ENCODE data around the gene CBS.
"Not testable (repeated sequence)": the region's sequence is repeated elsewhere in the genome, so short reads cannot be mapped to it uniquely, and the experiment has no call there.

The CBS gene

DNA sequence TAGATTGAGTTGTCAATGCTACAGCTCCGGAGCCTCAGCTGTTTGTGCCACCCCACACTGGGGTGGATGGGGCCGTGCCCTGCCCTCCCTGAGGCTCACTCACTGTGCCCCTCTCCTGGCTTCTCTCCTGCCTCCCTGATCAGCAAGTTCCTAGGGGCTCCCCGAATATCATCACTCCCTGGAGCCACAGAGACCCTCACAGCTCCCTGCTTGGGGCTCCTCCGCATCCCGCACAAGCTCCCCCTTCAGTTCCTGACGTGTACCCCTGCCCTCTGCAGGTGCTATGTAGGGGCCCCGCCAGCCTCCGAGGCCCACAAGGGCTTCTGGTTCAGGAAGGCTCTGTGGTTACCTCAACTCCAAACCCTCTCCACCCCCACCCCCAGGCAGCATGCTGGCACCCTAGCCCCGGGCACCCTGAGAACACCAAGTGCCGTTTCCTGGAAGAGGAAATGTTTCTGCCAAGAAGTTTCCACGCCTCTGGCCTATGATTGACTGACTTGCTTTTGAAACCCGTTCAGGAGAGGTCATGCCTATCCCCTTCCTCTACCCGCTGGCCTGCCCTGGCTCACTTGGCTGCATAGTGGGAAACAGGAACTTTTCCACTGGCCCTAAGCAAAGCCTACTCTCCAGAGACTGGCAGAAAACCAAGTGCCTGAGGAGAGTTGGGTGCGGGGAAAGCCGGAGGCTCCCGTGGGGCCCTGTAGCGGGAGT is 30.3 kb downstream of the CBS start:
- not testable (repeated sequence) for H3K36me3 Mint-ChIP-seq (ENCODE audit: low read depth); DNase-seq; H3K27ac Mint-ChIP-seq; H3K4me1 Mint-ChIP-seq; H3K4me3 Mint-ChIP-seq; H3K27me3 Mint-ChIP-seq (ENCODE audit: low read depth, poor library complexity); H3K9me3 Mint-ChIP-seq

DNA sequence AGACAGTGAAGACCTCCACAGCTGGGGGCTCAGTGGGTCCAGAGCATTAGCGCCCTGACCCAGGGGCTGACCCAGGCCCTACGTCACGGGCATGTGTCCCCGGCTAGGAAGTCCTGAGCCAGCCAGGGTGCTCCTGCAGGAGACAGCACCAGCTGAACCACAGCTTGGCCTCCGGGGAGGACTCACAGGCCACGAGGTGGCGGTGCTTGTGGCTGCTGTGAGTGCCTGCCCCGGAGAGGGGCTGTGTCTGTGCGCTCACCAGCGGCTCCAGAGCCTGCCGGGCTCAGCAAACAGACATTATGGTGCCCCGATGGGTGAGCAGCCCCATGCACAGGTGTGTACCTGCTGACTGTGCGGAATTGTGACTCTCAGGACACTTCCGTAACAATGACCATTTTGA is 31.1 kb downstream of the CBS start:
- not testable (repeated sequence) for H3K27me3 Mint-ChIP-seq (ENCODE audit: low read depth, poor library complexity); H3K4me3 Mint-ChIP-seq; H3K4me1 Mint-ChIP-seq; H3K9me3 Mint-ChIP-seq; H3K27ac Mint-ChIP-seq; DNase-seq; H3K36me3 Mint-ChIP-seq (ENCODE audit: low read depth)

DNA sequence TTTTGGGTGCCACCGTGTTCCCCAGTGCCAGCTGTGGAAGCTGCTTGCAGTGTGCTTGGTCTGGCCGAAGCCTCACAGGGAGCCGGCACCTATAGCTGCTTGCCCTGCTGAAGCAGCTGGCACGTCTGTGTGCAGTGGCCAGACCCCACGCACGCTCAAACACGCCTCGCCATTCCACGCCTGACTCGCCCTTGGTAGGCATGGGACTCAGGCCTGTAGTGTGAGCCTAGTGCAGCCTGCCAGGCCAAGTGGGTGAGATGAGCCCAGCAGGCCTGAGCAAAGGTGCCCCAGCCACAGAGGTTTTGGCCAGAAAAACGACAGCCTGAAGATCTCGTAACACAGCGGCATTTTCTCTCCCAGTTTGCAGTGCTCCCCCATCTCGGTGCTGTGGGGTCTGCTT is 32.3 kb downstream of the CBS start:
- H3K36me3 Mint-ChIP-seq (ENCODE audit: low read depth); H3K27ac Mint-ChIP-seq; DNase-seq; H3K9me3 Mint-ChIP-seq; H3K27me3 Mint-ChIP-seq (ENCODE audit: low read depth, poor library complexity); H3K4me3 Mint-ChIP-seq; H3K4me1 Mint-ChIP-seq: not testable (repeated sequence)

DNA sequence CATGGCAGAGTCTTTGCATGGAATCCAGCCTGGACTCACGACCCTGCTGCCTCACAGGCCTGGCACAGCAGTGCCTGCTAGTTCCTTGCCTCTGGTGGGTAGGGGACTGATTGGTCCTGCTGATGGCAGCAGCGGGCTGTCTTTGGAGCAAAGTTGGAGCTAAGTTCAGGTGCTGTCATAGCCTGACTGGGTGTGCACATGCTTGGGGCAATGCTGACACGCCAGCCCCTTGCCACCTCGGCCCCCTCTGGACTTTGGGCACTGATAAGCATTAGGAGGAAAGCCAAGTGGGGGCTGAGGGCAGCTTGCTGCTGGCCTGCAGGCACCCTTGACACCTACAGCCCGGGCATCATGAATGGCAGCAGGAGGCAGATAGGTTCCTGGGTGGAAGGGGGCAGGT is 33.5 kb downstream of the CBS start:
- not testable (repeated sequence) for H3K9me3 Mint-ChIP-seq; DNase-seq; H3K4me3 Mint-ChIP-seq; H3K27ac Mint-ChIP-seq; H3K4me1 Mint-ChIP-seq; H3K27me3 Mint-ChIP-seq (ENCODE audit: low read depth, poor library complexity); H3K36me3 Mint-ChIP-seq (ENCODE audit: low read depth)

DNA sequence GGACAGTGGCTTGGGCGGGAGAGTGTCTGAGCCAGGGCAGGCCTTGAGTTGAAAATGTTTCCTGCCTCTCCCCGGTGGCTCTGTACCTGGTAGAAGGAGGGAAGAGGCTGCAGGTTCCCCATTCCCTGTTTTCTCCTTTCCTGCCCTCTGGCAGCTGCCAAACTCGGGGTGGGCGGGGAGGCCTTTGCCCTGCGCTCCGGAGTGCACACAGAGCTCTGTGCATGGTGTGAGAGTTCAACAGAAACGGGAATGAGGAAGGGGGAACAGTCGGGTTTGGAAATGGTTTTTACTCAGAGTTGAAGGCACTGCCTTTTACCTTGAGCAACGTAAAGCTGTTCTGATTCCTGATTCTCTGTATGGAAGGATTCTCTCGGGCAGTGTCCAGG is 37.0 kb downstream of the CBS start:
- not testable (repeated sequence) for H3K4me1 Mint-ChIP-seq; H3K36me3 Mint-ChIP-seq (ENCODE audit: low read depth); H3K9me3 Mint-ChIP-seq; H3K27me3 Mint-ChIP-seq (ENCODE audit: low read depth, poor library complexity); H3K27ac Mint-ChIP-seq; H3K4me3 Mint-ChIP-seq; DNase-seq

DNA sequence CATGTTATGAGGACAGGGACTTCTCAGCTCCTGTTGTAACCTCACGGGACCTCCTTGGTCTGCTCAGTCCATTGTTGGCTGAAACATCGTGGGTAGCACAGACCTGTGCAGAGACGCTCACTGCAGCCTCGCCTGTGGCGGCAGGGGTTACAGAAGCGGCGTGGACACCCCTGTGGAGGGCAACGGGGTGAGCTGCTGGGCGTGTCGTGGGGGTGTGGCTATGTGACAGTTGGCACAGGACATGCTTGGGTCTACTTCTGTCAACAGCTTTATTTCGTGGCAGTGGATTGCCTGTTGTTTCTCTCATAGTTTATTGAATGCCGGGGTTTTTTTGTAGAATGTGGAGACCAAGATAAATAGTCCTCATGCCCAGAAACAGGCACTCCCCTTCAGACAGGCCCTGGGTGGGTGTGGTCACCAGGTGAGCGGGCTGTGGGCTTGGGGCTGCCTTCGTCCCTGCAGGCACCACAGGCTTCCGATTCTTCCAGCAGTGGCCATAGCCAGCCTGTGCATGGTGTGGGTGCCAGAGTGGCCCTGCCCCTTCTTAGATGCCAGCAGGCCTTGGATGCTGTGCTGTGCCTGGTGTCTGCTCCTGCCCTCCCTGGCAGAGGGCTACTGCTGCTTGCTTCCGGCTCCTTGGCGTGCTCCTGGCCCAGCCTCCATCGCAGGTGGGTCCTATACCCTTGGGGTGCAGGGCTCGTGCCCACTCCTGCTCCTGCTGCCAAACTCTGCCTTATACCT is 37.5 kb downstream of the CBS start:
- H3K9me3 Mint-ChIP-seq; H3K27ac Mint-ChIP-seq; H3K27me3 Mint-ChIP-seq (ENCODE audit: low read depth, poor library complexity); H3K4me1 Mint-ChIP-seq; DNase-seq; H3K36me3 Mint-ChIP-seq (ENCODE audit: low read depth); H3K4me3 Mint-ChIP-seq: not testable (repeated sequence)

DNA sequence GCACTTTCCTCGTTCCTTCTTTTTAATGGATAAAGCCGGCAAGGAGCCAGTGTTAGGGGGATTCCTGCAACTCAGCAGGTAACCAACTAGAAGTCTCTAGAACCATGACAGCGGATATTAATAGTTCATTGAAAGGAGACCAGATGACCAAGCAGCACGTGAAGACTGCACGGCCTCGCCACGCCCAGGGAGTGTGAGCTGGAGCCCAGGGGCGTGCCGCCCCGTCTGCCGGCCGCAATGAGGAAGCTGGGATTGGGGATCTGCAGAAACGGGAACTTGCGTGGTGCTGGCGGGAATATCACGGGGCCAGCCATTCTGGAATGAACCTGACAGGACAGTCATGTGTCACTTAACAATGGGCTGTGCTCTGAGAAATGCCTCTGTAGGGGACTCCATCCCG is 38.7 kb downstream of the CBS start:
- not testable (repeated sequence) for DNase-seq; H3K27ac Mint-ChIP-seq; H3K27me3 Mint-ChIP-seq (ENCODE audit: low read depth, poor library complexity); H3K9me3 Mint-ChIP-seq; H3K4me3 Mint-ChIP-seq; H3K4me1 Mint-ChIP-seq
- peaks cover 10% of the 10 kb centered on the region for H3K36me3 Mint-ChIP-seq (ENCODE audit: low read depth)

DNA sequence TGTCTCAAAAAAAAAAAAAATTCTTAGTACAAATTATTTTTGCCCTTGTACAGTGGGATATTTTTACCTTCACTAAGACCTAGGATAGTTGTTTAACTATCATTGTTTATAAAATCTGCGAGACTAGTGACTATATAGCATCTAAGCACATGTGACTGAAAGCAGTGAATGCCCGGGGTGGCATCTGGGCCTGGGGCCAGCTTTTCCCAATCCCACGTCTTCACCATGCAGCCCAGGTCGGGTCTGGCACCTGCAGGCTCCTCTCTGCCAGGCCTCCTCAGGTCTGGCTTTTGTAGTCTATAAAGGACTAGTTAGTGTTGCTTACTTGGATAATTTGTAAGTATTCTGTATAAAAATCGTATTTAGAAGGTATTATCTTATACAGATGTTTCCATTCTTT is 40.8 kb downstream of the CBS start:
- no peak for DNase-seq
- H3K4me3 Mint-ChIP-seq, result no peak overlapping the region
- H3K36me3 Mint-ChIP-seq (ENCODE audit: low read depth), result peaks cover 28% of the 10 kb centered on the region
- peak overlapping the region; percentile 90 for H3K27ac Mint-ChIP-seq
- no peaks in the 10 kb centered on the region for H3K27me3 Mint-ChIP-seq (ENCODE audit: low read depth, poor library complexity)
- H3K9me3 Mint-ChIP-seq, result no peaks in the 10 kb centered on the region
- TF ChIP-seq, protein P1, sequence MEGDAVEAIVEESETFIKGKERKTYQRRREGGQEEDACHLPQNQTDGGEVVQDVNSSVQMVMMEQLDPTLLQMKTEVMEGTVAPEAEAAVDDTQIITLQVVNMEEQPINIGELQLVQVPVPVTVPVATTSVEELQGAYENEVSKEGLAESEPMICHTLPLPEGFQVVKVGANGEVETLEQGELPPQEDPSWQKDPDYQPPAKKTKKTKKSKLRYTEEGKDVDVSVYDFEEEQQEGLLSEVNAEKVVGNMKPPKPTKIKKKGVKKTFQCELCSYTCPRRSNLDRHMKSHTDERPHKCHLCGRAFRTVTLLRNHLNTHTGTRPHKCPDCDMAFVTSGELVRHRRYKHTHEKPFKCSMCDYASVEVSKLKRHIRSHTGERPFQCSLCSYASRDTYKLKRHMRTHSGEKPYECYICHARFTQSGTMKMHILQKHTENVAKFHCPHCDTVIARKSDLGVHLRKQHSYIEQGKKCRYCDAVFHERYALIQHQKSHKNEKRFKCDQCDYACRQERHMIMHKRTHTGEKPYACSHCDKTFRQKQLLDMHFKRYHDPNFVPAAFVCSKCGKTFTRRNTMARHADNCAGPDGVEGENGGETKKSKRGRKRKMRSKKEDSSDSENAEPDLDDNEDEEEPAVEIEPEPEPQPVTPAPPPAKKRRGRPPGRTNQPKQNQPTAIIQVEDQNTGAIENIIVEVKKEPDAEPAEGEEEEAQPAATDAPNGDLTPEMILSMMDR (IDR thresholded peaks at IDR 0.05), result no peak
- no peaks in the 10 kb centered on the region for H3K4me1 Mint-ChIP-seq

DNA sequence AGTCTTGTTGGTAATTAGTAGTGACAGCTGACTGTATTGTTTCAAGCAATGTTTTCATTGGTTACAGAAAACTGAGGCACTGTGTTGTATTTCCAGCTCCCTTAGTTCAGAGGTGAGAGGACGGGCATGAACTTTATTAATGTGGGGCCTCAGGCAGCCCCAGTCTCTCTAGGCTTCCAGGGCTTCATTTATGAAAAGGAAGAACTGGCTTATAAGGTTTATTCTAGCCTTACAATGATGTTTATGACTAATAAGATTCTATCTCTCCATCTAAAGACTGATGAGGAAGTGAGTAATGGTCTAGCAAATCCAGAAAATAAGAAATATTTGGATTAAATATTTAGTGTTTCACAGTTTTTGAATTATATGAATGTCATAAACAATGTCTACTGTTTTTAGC is 41.5 kb downstream of the CBS start:
- H3K36me3 Mint-ChIP-seq (ENCODE audit: low read depth), result peaks cover 35% of the 10 kb centered on the region

More for the DNA sequence above, 41.5 kb downstream of the CBS start:
- TF ChIP-seq, protein P1 (IDR thresholded peaks at IDR 0.05), result no peak
- Mint-ChIP-seq H3K9me3 (no peaks in the 10 kb centered on the region), H3K27ac (no peak overlapping the region), H3K27me3 (ENCODE audit: low read depth, poor library complexity) (no peaks in the 10 kb centered on the region), H3K4me3 (no peak overlapping the region), H3K4me1 (no peaks in the 10 kb centered on the region)
- no peak for DNase-seq
